A172 (cell line): ENCODE data around the gene RAD51AP1. TPM values are rescaled to one million over a fixed set of nuclear protein-coding genes. Genes with fewer than 3 reads are reported as not detected.

ENCODE experiments used
- DNase-seq: peaks from one replicate; pipeline ENCODE4 v3.0.0-alpha.2; 2015; ENCODE audit warnings: low spot score
- total RNA-seq: library from RNA; depleted of rRNA; stranded (reverse); fragments of >200 nt; shearing (Covaris generic); gene quantifications from 2 replicates; pipeline ENCODE4 v1.2.3, GENCODE V29; 2014

RAD51AP1 gene
- total RNA-seq, 1 experiment from 2014 or later: 41.5 TPM

DNA sequence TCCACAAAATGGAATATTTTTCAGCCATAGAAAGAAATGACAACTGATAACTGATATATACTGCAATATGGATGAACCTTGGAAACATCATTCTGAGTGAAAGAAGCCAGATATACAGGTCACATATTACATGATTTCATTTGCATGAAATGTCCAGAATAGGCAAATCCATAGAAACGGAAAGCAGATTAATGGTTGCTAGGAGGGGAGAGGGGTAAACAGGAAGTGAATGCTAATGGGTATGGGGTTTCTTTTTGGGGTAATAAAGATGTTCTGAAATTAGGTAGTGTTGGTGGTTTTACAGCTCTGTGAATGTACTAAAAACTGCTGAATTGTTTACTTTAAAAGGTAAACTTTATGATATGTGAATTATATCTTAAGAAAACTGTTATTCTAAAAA lies 6.5 kb downstream of the RAD51AP1 start:
- no peak for DNase-seq

DNA sequence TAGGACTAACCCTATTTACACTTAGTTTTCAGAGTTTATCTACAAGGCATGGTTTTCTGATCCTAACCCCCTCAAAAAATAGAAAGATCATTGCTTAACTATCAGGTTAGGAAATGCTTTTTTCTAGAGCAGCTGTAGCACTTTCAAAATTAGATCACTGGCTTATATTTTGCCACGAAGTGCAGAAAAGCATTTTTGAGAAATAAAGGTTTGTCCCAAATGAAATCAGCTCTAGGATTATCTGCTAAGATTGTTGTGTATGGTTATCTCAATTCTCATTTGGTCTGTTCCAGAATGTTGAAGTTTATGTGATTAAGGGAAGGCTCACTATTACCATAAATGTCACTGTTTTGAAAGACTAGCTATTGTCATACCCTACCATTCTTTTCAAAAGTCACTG lies 13.5 kb downstream of the RAD51AP1 start:
- no peak for DNase-seq

DNA sequence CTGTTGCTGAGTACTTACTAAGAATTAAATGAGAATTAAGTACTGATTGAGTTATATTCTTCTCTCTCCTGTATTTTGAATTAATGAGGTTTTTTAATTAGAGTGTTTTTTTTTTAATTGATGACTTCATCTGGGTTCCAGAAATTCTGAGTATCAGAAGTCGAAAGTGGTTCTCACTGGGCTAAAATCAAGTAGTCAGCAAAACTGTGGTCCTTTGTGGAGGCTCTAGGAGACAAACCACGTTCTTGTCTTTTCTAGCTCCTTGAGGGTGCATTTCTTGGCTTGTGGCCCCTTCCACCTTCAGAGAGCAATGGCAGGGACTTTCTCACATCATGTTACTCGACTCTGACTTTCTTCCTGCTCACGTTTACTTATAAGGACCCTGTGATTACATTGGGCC lies 15.3 kb downstream of the RAD51AP1 start:
- no peak for DNase-seq

DNA sequence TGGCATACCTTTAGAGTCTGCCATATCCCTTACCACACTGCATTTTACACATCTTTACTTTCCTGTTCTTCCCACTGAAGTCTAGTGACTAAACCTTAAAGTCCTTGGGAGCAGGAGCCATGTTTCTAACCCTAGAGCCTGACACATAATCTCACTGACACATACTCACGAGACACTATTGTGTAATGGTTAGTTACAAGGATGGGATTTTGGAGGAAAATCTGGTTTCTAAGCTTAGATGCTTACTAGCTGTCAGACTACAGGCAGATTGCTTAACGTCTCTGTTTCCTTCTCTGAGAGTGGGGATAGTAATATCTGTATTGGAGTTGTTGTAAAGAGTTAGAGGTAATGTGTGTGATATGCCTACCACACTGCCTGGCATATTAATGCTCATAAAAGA lies 17.1 kb downstream of the RAD51AP1 start:
- no peak for DNase-seq

DNA sequence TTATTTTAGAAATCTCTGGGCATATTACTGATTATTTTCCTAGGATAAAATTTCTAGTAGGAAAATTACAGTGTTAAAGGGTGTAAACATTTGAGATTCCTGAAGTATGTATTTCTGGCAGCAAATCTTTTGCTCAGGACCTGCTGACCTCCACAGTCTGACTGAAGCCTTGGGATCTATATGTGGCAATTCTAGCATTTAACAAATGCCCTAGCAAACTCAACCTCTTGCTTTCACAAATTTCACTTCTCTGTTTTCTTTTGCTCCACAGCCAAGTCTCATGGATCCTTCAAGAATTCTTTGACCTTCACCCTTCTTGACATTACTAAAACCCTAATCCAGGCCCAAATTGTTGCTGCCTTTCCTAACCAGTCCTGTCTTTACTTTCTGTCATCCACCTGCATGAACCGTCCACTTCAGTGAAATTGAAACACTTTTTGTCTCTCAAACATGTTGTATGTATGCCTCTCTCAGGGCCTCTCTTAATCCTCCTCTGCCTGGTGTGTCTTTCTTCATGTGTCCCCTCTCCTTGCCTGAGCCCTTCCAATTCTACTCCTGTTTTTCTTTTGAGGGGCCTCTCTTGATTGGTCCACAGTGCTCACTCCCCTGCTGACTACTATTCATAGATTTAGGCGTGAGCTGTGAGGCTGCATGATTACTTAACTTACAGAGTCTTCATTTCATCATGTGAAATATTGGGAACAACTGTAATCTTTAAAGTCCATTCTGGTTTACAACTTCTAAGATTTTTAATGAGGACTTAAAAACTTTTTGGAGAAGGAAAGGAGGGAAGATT lies 18.2 kb downstream of the RAD51AP1 start:
- DNase-seq: no peak

DNA sequence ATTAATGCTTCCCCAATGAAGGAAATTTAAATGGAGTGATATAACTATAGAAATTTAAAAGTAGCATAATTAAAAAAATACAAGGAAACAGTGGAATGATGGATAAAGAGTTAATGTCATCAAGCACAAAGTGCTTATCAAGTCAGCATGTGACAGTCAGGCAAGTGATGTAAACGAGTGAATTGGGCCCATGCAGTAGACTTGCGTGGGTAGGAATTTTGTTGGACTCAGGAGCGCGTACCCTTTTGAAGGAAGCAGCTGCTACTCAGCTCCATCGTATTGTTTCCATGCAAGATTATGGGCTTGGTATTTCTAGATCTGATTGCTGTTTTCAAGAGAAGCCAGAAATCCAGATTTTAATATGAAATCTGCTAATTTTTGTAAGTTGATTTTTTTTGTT lies 18.9 kb downstream of the RAD51AP1 start:
- DNase-seq: no peak

DNA sequence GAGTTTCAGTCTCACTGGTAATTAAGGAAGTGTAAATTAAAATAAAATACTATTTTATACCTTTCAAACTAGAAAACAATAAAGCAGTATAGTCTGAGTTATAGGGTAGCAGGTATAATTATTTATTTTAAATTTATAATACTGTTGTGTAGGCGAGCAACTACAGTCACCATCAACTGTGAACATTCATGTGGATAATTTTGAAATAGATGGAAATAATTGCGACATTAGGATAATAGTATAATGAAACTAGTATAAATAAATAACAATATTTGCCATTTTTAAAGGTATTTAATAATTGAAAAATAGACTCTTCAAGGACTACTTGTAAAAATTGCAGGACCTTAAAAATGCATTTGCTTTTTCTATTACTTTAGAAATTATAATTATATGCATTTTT lies 19.5 kb downstream of the RAD51AP1 start:
- no peak for DNase-seq

DNA sequence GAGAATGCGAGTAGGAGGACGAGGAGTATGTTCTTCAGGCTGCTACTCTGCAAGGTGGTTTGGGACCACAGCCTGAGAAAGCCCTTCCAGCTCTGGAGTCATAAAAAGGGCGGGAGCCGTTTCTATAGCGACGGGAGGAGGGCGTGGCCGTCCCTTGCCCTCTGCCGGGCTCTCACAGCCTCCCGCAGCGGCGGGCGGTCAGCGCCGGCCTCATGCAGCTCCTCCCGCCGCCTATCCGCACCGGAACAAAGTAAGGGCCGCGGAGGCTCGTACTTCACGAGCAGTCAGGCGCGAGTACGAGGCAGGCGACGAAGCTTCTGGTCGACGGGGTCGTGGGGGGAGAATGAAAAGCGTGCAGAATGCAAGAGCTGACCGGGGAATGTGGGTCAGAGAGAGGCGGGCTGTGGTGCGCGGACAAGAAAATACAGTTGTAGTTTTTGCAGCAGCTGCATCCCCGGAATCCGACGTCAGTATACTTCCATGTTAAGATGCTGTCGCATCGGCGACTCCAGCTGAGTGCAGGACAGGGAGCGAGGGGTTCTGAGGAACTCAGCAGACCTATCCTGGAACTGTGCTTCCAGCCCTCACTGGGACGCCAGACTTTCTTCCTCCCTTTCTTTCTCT lies 23.5 kb downstream of the RAD51AP1 start, which contains the start of gene DYRK4:
TSS of gene DYRK4 (plus strand) at position 175 of the 624 bp plus-strand sequence. CDS start at position 213, 38 bp downstream.
- no peak for DNase-seq

DNA sequence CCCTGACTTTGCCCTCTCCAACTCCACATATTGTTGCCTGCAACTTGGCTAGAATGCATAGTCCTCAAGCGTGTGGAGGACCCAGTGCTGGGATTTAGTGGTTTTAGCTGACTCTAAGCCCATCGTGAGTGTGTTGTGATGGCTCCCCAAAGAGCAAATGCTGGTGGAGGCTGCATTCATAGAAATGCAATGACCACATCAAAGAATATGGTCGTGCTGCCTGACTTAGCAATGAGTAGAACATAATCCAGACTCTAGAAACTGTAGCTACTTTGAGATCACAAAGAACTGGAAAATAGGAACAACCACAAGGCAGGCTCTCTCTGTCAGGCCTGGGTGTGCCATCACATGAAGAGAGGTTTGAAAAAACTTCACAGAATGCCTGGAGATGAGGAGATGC lies 24.6 kb downstream of the RAD51AP1 start:
- no peak for DNase-seq

DNA sequence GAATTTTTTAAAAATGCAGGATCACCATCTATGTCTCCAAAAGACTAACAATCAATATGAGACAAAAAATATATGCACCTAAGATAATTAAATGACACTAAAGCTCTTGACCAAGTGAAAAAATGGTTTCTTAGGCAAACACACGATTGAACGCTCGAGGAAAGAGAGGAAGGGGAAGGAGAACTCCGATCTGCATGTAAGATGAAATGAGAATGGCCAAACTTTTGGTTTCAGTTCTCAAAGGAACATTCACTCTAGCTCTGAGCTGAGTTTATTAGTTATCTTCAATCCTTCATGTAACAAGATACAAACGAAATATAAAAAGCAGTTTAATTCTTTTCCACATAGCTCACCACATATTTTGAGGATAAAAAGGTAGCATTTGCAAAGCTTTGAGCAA lies 26.1 kb downstream of the RAD51AP1 start:
- DNase-seq: no peak

DNA sequence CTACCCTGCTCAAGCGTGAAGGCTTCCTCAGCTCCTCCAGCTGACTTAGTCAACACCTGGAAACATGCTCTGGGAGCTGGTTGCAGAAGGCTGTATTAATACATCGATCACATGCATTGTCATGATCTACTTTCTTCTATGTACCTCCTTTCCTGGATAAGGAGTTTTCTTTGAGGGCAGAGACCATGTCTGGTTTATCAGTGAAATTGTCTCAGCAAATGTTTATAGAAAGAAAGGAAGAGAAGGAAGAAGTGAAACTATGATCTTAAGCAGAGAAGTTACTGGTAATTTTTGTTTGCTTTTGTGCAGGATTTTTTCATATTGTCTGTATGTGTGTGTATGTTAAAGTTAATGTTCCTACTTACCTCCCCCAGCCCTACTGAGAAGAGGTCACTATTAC lies 27.8 kb downstream of the RAD51AP1 start:
- DNase-seq: no peak

DNA sequence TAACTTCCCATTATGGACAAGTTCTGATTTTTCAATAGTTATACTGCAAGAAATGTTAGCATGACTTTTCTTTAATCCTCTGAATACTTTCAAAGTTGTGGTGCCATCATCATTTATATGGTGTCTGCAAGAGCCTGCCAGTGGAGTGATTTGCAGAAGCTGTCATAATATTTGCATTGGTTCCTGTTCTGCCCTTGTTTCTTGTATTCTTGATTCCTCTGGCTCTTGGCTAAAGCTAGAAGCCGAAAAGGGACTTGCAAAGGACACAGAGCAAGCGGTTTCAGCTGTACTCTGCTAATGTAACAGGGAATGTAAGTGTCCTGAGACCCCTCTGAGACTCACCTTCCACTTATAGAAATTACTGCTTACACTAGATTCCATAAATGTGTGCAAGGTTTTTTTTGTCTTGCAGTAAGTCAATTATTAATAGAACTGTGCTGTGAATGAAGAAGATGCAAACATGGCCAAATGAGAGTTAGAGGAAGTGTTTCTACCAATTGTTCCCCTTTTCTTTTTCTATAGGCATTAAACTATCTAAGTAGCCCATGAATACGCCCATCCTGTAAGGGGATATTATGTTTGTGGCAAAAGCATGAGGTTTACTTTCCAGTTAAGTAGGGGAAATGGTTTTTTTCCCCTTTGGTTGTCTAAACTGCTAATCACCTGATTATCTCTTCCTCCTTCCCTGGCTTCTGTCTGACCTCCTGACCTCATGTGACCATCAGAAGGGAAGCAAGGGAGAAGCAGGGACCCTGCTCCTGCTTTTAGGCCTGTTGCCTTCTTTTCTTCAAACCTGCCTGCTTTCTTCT lies 28.6 kb downstream of the RAD51AP1 start:
- no peak for DNase-seq

DNA sequence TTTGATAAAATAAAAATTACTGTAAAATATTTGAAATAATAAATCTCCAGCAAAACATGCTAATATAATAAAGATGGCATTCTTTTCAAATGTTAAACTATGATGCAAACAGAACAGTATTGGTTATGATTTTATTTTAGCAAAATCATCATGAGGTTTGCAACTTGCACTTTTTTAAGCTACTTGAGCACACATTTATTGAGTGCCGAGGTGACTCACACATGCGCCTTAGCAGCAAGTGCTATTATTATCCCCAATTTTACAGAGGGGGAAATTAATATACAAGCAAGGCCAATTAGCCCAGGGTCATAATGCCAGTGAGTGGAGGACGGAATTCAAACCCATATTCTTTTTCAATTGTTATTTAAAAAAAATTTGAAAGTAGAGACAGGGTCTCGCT lies 30.6 kb downstream of the RAD51AP1 start:
- DNase-seq: no peak

DNA sequence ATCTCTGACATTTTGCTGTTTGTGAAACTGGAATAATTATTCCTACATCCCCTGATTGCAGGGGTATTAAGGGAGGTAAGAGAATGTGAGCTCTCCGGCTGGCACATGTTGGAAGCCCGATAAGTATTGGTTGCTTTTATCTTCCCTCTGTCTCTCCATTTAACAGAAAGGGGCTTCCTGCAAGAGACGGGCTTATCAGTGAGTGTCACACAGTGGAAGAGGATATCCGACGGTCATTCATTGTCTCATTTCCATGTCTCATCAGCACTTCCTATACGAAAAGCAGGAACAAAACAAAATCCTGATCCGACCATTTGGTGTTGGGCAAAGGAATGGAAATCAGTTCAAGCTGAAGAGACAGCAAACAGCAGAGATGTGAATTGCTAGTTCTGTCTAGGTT lies 34.0 kb downstream of the RAD51AP1 start:
- DNase-seq: no peak

DNA sequence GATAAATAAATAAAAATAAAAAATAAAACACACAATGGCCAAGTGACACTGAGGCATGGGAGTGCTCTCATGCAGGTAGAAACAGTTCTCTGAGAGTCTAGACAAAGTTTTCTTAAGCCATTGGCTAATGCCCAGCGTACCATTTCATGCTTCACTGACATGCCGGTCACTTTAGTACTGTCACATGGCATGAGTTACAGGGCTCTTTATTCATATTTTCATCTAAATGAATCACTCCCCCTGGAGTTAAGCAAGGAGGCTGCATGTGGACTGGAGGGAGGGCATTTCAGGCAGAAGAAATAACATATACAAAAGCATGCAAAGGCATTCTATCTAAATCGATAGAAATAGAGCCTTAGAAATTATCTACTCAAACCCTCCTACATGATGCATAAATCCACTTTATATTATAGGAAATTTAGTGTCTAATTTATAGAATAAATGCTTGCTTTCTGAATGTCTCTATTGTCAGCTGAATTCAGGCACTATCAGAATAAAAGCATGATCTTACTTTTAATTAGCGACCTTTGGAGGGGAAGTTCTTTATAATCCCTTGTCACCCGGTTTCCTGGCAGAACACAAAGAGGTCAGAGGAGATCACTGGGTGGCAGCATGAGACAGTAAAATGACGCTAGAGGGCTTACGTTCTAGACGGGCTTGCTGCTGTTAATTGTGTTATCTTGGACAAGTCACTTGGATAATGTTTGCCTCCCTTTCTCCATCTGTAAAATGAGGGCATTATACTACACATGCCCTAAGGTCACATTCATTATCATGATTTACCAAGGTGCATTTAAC lies 40.8 kb downstream of the RAD51AP1 start:
- DNase-seq: no peak

DNA sequence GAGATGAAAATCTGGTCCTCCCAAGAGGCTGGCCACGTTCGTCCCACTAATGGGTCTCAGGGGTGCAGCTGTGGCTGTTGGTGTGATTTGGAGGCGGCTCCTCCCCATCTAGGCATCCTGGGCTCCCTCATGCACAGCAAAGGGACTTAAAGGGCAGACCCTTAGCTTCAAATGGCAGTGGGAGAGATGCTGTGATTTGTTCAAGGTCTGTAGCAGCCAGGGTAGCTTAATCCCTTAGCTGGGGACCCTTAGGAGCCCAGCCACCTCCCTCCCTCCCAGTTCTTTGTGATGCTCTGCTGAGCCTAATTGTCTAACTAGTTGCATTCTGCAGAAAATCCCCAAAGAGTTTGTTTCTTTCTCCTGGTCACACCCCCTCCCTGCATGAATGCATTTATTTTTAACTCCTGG lies 41.6 kb downstream of the RAD51AP1 start:
- DNase-seq: no peak

DNA sequence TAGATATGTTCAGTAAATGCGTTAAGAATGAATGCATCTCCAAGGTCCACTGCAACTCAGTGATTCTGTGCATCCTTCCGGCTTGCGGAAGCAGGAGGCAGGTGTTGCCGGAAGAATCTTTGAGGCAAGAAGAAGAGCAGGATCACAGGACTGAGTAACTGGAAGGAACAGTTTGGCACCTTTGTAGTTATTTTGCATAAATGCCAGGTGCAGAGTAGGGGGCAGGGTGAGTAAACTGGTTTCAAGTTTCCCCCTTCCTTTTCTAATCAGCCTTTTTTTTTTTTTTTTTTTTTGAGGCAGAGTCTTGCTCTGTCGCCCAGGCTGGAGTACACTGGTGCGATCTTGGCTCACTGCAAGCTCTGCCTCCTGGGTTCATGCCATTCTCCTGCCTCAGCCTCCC lies 45.6 kb downstream of the RAD51AP1 start:
- no peak for DNase-seq

DNA sequence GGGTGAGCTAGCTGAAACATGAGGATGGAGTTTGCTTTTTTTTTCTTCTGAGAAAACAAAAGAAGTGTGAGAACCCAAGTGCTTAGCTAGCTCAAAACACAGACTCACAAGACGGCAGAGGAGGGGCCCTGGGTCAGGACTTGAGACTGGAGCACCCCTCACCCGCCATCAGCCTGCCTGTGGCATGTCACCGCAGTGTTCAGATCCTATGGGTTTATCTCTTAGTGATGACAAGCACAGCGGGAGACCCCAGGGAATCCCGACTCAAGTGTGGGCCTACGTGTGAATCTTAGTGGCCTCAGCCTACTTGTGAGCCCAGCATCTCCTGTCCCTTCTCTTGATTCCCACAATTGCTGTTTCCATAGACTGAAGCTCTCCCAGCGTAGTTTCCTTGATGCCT lies 46.2 kb downstream of the RAD51AP1 start:
- no peak for DNase-seq

DNA sequence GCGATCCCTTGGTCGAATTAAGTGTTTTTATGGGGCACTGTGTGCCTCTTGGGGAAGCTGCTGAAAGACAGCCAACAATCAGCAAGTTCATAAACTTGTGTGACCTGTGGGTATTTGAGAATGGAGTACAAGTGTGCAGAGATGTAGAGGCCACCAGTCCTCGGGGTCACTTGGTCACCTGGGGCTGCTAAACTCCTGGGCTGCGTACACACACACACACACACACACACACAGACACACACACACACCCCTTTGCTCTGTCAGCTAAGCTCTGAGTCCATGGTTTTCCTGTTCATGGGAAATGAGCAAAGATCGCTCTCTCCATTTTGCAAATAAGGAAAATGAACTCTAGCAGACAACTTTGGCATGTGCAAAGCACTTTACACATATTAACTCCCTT lies 47.8 kb downstream of the RAD51AP1 start:
- no peak for DNase-seq

DNA sequence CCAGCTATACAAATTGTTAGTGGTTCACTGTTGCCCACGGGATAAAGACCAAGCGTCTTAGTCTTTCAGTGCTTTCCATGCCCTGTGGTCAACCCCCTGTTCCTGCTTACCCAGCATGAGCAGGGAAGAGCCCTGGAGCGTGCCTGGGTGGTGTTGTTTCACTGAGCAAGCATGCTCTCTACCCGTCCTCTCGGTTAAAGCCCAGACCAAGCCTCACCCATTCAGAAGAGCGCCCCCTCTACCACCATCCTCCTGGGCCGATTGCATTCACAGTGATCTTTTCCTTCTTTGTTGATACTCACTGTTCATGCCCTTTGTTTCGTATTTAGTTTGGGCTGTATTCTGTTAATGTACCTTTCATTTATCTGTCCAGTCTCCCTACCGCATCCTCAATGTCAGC lies 48.4 kb downstream of the RAD51AP1 start:
- DNase-seq: no peak

DNA sequence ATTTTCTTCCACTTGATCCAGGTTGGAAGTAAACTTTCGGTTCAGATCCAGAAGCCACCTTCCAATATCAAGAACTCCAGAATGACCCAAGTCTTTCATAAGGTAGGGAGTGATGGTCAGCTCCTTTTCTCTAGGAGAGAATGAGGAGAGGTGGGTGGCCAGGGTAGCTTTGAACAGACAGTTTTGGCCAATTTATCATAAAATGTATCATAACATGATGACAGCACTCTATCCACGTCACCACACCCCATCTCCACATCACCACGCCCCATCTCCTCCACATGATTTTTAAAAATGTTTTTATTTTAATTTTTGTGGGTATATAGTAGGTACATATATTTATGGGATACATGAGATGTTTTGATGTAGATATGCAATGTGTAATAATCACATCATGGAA lies 50.2 kb downstream of the RAD51AP1 start:
- DNase-seq: no peak

DNA sequence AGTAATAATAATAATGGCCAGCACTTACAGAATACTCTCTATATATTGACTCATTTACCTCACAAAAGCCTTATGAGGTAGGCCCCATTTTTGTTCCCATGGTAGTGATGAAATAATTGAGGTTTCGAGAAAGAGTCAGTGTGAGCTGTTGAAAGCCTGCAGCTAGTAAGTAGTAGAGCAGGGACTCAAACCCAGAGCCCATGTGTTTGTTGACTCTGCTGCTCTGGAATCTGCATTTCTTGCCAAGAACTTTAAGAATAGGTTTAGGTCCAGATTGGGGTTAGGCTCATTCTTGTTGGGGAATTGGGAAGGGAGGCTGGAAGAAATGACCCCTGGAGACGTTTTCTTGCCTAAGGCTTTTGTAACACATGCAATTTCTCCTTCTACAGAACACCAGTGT lies 51.3 kb downstream of the RAD51AP1 start:
- no peak for DNase-seq
